Measurements from ENCODE around the gene C18orf63.

DNA sequence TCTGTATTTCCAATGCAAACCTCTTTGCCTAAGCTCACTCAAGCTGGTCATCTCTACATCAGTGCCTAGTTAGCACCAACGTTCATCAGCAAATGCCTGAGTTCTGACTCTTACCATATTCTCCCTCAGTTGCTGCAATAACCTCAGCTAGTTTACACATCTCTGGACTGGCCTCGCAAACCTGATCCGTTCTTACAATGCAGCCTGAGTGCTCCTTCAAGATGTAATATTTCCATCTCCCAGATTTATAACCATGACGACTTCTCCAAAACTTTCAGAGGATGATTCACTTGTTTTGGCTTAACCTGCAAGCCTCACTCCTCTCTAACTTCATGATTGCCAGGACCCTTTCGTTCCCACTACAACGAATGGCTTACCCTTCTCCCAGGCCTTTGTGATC lies 71.7 kb downstream of the C18orf63 start:
- TF ChIP-seq, protein P1, sequence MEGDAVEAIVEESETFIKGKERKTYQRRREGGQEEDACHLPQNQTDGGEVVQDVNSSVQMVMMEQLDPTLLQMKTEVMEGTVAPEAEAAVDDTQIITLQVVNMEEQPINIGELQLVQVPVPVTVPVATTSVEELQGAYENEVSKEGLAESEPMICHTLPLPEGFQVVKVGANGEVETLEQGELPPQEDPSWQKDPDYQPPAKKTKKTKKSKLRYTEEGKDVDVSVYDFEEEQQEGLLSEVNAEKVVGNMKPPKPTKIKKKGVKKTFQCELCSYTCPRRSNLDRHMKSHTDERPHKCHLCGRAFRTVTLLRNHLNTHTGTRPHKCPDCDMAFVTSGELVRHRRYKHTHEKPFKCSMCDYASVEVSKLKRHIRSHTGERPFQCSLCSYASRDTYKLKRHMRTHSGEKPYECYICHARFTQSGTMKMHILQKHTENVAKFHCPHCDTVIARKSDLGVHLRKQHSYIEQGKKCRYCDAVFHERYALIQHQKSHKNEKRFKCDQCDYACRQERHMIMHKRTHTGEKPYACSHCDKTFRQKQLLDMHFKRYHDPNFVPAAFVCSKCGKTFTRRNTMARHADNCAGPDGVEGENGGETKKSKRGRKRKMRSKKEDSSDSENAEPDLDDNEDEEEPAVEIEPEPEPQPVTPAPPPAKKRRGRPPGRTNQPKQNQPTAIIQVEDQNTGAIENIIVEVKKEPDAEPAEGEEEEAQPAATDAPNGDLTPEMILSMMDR (IDR thresholded peaks at IDR 0.05) = no peak
- TF ChIP-seq POLR2A (IDR thresholded peaks at IDR 0.05) (no peak), EP300 (IDR thresholded peaks at IDR 0.05) (no peak)

Data from ovary (tissue), 3 donors.